HG03095 (cell line): ENCODE results near the gene YIPF1.

Source experiments
- ATAC-seq: cut with Tn5 transposase; IDR thresholded peaks from one replicate; pipeline ENCODE4 v1.9.1; 2021; ENCODE audit warnings: moderate library complexity; ENCODE audit not compliant: unreplicated experiment

Gene YIPF1

GRCh38 chr1:53889304-53890298, at the start of gene YIPF1:
TSS of gene YIPF1 (minus strand) at chr1:53889797. CDS start at chr1:53888937, 860 bp downstream.
- peak; percentile 86 for ATAC-seq

- ATAC-seq: no peak
Measured at GRCh38 chr1:53938136-53938830, 48.7 kb upstream of the YIPF1 start.

- no peak for ATAC-seq
Measured at GRCh38 chr1:53936430-53936829, 46.8 kb upstream of the YIPF1 start.

- no peak for ATAC-seq
Measured at GRCh38 chr1:53934170-53934765, 44.7 kb upstream of the YIPF1 start.

GRCh38 chr1:53931523-53931922, 41.9 kb upstream of the YIPF1 start:
- no peak for ATAC-seq

GRCh38 chr1:53930932-53931331, 41.3 kb upstream of the YIPF1 start:
- no peak for ATAC-seq

- no peak for ATAC-seq
Measured at GRCh38 chr1:53929246-53929960, 39.8 kb upstream of the YIPF1 start.

GRCh38 chr1:53927376-53927881, 37.8 kb upstream of the YIPF1 start:
- ATAC-seq: no peak

- ATAC-seq: no peak
Measured at GRCh38 chr1:53919675-53920066, 30.1 kb upstream of the YIPF1 start.

- no peak for ATAC-seq
Measured at GRCh38 chr1:53918343-53918742, 28.7 kb upstream of the YIPF1 start.

GRCh38 chr1:53913352-53914033, 23.9 kb upstream of the YIPF1 start:
- no peak for ATAC-seq

- ATAC-seq: no peak
Measured at GRCh38 chr1:53911442-53911841, 21.8 kb upstream of the YIPF1 start.

GRCh38 chr1:53909946-53910345, 20.3 kb upstream of the YIPF1 start:
- no peak for ATAC-seq

- ATAC-seq: no peak
Measured at GRCh38 chr1:53906121-53906520, 16.5 kb upstream of the YIPF1 start.

- no peak for ATAC-seq
Measured at GRCh38 chr1:53905509-53905908, 15.9 kb upstream of the YIPF1 start.

GRCh38 chr1:53902235-53903138, 12.9 kb upstream of the YIPF1 start:
- ATAC-seq: no peak

GRCh38 chr1:53899708-53900107, 10.1 kb upstream of the YIPF1 start:
- no peak for ATAC-seq

GRCh38 chr1:53899206-53899628, 9.6 kb upstream of the YIPF1 start:
- no peak for ATAC-seq

- ATAC-seq: no peak
Measured at GRCh38 chr1:53896635-53897229, 7.1 kb upstream of the YIPF1 start.
